Ovary (tissue), 3 donors: Measurements from ENCODE around the gene OR2A7.
"Not testable (repeated sequence)": the region's sequence is repeated elsewhere in the genome, so short reads cannot be mapped to it uniquely, and the experiment has no call there.

ENCODE experiments used
- CTCF ChIP-seq, 3 donors: fragments of 450-650 bp in 2 of 3; fragments of 200-600 bp in 1 of 3; IDR thresholded peaks; one replicate each; pipeline versions ENCODE4 v1.5.1 to v1.8.0; 2016 to 2022; ENCODE audit warnings: antibody characterized with exemption in 3 of 3, mild to moderate bottlenecking in 1 of 3
- EP300 ChIP-seq: sonication (generic); formaldehyde crosslinking; IDR thresholded peaks from one replicate; pipeline ENCODE4 v1.6.1; 2017; ENCODE audit warnings: antibody characterized with exemption
- POLR2A ChIP-seq: fragments of 450-650 bp; IDR thresholded peaks from one replicate; pipeline ENCODE4 v1.6.1; 2017; ENCODE audit warnings: antibody characterized with exemption, mild to moderate bottlenecking, moderate library complexity
- donor health status: DM: no; HTN: no; CAD: no.

GRCh38 chr7:144303607-144304006 lies 39.0 kb upstream of the OR2A7 start:
- TF ChIP-seq POLR2A; EP300; CTCF (IDR thresholded peaks at IDR 0.05): not testable (repeated sequence)
